Left colon (tissue), 2 donors: ENCODE results near the gene MRPL32. TPM values are rescaled to one million over a fixed set of nuclear protein-coding genes. Genes with fewer than 3 reads are reported as not detected.

Experiments used
- ATAC-seq: fragments of 200-7000 bp; cut with Tn5 transposase; one replicate; pipeline ENCODE4 v1.9.1; 2020; ENCODE audit warnings: mild to moderate bottlenecking, moderate library complexity
- DNase-seq, 2 donors: peaks; one replicate each; pipeline ENCODE4 v3.0.0-alpha.2; 2020
- intact Hi-C, 2 donors: fragments of 100-400 bp; cut with DNase I in 1 of 2; cut with micrococcal nuclease in 1 of 2; formaldehyde crosslinking; loops; one replicate each; pipeline versions ENCODE4 v1.11.2 to v1.14.0; 2022; cut with DNase I, micrococcal nuclease
- total RNA-seq, 2 donors: library from RNA; stranded (reverse); fragmentation: NEBNext Ultra II Directional; extraction: Animal tissue kit (Norgen Biotek cat#: 25700); gene quantifications; one replicate each; pipeline ENCODE4 v1.2.1, GENCODE V29; 2021
- donor health status: DM: no; HTN: no; CAD: no.
- donor health status: DM: yes; HTN: yes; CAD: no.

Gene MRPL32
- total RNA-seq, 2 donors from 2014 or later, result 40.1 to 43.3 TPM

GRCh38 chr7:42956062-42956461 lies 23.9 kb downstream of the MRPL32 start:
- no peak for ATAC-seq
- intact Hi-C loops, result no loop called here
- no peak for DNase-seq

GRCh38 chr7:42959549-42959948 lies 27.4 kb downstream of the MRPL32 start:
- ATAC-seq (no peak), DNase-seq (no peak)
- intact Hi-C loops, result no loop called here

GRCh38 chr7:42960762-42961161 lies 28.6 kb downstream of the MRPL32 start:
- no peak for ATAC-seq
- no peak for DNase-seq
- intact Hi-C loops, result no loop called here

GRCh38 chr7:42961170-42961569 lies 29.0 kb downstream of the MRPL32 start:
- intact Hi-C loops, result no loop called here
- DNase-seq (no peak), ATAC-seq (no peak)

GRCh38 chr7:42964293-42964692 lies 32.1 kb downstream of the MRPL32 start:
- intact Hi-C loops, result no loop called here
- ATAC-seq, result no peak
- no peak for DNase-seq

- DNase-seq (no peak), ATAC-seq (no peak)
- intact Hi-C loops, result no loop called here
Measured at GRCh38 chr7:42964849-42965805, 33.0 kb downstream of the MRPL32 start.

- ATAC-seq (no peak), DNase-seq (no peak)
- intact Hi-C loops, result no loop called here
Measured at GRCh38 chr7:42967391-42967790, 35.2 kb downstream of the MRPL32 start.

- ATAC-seq (no peak), DNase-seq (peak in 1 of 2 donors; percentile 23)
- intact Hi-C loops, result no loop called here
Measured at GRCh38 chr7:42972699-42973500, 40.7 kb downstream of the MRPL32 start.

GRCh38 chr7:42976371-42976770 lies 44.2 kb downstream of the MRPL32 start:
- DNase-seq (no peak), ATAC-seq (no peak)
- intact Hi-C loops, result no loop called here

- ATAC-seq, result no peak
- no peak for DNase-seq
- intact Hi-C loops, result no loop called here
Measured at GRCh38 chr7:42978496-42978895, 46.3 kb downstream of the MRPL32 start.

GRCh38 chr7:42980084-42980483 lies 47.9 kb downstream of the MRPL32 start:
- intact Hi-C loops, result no loop called here
- ATAC-seq, result no peak

GRCh38 chr7:42980514-42980913 lies 48.3 kb downstream of the MRPL32 start:
- DNase-seq, result no peak
- no peak for ATAC-seq
- intact Hi-C loops, result no loop called here

More at GRCh38 chr7:42980084-42980483, 47.9 kb downstream of the MRPL32 start:
- DNase-seq, result no peak

- no peak for ATAC-seq
- DNase-seq, result no peak
- intact Hi-C loops, result no loop called here
Measured at GRCh38 chr7:42981601-42982000, 49.4 kb downstream of the MRPL32 start.

- DNase-seq, result no peak
- no peak for ATAC-seq
Measured at GRCh38 chr7:42982604-42983115, 50.5 kb downstream of the MRPL32 start.

GRCh38 chr7:42984137-42984536 lies 52.0 kb downstream of the MRPL32 start:
- intact Hi-C loops, result no loop called here
- ATAC-seq (no peak), DNase-seq (no peak)

More at GRCh38 chr7:42982604-42983115, 50.5 kb downstream of the MRPL32 start:
- intact Hi-C loops, result no loop called here

- no peak for ATAC-seq
- no peak for DNase-seq
- intact Hi-C loops, result no loop called here
Measured at GRCh38 chr7:42986213-42986612, 54.0 kb downstream of the MRPL32 start.

- DNase-seq (no peak), ATAC-seq (no peak)
- intact Hi-C loops, result no loop called here
Measured at GRCh38 chr7:42986781-42987248, 54.6 kb downstream of the MRPL32 start.
